A204.1 (cell line): Measurements from ENCODE around the gene NR5A2.

Experiments
- FAIRE-seq: peaks from 2 replicates; lab custom pipeline; 2012; peaks lifted over from hg19 to GRCh38; lab: Jason Lieb, UNC

NR5A2 gene

DNA sequence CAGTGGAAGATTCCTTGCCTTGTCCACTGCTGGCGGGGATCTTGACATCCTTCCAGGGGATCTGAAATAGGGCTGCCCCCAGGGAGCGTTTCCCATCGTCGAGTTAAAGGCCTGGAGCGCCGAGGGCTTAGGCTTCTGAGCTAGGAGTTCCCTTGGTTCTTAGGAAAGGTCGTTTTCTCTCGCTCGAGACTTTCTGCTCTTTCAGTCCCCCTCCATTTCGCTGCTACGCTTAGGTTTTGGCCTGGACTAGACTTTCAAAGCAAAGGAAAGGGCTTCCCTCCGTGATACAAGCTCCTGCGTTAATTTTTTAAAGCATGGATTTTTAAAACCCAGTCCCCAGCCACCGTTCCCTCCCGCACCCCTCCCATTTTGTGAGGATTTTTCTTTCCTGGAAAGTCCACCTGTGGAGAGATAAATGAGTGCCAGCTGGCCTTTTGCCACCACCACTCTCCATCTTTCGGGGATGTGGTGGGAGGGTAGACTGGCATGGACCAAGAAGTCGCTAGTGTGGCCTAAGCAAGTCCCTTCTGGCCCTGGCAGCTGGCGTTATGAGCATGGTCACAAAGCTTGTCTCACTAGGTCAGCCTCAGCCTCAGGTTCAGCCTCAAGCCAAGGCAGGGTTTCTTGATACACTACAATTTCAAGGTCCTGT lies 9.2 kb downstream of the NR5A2 start:
- FAIRE-seq: no peak

DNA sequence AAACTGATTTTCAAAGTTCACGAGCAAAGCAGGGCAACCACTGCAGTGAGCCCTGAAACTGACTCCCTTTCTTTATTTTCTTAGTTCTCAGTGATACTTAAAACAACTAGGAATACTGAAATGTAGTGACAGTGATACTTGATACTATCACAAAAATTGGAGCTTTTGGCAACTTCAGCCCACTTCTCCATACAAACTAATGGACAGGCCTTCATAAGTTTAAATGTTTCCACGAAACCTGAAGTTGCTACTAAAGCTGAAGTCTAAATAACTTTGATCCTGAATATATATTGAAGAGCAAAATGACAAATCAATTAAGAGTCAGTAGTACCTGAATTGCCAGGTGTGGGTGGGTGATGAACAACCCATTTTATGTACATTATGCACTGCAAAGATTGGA lies 10.0 kb downstream of the NR5A2 start:
- FAIRE-seq: no peak

DNA sequence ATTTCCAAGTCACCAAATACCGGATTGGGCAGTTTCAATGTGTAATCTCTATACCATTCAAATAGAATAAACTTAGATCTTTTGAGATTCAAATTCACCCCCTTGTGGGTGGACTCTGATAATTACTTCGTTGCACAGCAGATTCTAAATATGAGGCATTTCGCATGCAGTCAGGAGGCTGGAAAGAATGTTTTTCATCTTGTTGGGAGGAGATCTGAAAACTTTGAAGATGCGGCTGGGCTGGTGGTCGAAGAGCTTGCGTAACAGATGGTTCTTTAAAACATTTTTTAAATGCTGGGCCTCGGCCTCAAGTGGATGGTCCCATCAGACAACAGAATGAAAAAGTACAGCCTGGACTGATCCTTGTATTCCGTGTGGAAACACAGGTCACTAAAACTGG lies 10.4 kb downstream of the NR5A2 start:
- FAIRE-seq: no peak

DNA sequence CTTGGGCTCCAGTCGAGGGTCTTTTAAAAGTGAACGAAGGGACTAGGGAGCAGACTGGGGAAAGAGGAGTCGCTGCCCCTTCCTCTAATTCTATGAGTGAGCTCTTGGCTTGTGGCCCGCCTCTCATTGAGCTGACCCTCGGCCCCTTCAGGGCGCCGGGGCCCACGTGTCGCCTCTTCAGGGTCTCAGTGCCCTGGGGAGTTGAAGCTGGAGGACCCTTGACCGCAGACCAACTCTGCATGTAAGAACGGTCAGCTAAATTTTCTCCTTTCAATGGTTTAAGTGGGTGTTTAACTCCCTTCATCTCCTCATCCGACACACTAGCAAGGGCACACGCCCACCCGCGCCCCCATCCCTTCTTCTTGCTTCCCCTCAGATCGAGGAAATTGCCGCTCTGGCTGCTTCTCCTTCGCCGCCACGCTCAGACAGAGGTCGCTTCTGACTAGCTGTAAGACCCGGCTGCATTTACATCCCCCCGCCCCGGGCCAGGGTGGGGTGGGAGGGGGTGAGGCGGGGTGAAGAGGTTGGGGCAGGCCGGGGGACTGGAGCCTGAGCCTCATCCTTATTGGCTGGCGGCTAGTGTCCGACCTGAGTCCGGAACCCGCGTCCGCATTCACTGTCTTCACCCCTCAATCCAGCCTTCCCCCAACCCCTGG lies 10.9 kb downstream of the NR5A2 start:
- no peak for FAIRE-seq

DNA sequence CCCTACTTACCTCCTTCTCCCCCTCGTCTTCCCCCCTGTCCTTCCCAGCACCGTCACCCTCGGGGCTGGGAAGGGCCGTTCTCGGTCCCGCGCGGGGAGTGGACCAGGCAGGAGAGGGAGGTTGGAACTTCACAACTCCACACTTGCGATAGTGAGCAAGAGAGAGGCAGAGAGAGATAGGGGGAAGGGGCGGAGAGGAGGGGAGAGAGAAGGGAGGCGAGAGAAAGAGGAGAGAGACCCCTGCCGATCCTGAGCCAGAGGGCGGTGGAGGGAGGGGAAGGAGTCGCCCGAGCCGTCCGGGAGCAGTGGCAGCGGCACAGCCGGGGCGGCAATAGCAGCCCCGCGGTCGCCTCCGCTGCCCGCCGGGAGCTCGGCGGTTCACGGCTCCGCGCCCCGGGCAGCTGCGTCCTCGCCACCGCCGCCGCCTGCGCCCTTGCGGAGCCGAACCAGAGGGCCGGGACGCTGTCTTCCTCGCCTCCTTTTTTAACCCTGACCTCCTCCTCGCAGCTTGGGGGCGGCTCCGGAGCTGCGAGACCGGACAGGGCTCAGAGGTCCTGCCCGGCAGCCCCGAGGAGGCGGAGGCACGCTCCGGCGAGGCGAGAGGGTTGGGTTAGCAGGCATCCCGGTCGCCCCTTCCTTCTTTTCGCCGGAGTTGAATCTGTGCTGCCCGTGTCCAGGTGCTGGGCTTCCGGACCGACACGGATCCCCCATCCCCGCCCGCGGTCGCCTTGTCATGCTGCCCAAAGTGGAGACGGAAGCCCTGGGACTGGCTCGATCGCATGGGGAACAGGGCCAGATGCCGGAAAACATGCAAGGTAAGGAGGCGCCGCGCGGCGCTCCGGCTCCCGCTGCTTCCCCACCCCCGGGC lies 11.7 kb downstream of the NR5A2 start:
- no peak for FAIRE-seq

DNA sequence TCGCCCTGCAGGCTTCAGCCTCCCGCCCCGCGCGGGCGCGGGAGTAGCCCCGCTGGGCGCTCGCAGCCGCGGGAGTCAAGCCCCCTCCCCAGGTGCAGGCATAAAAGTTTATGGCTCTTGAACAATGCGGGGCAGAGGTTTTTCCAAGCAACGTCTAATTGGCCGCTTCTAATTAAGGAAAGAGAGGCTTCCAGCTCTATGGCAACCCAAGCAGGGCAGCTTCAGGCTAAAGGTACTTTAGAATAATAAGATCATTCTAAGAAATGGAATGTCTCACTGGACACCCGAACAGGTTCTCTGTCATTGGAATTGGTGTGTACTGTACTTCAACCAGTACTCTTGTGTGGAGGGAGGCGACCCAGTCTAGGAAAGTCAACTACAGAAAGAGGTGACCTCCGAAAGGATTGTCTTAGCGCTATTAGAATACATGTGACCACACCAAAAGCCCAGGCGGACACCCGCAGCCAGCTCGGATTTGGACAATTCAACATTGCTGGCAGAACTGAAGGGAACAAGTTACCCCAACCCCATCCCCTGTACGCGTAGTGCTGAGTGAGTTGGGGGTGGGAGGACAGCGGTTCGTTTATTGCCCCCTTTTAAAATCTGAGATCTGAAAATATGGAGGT lies 12.5 kb downstream of the NR5A2 start:
- FAIRE-seq: no peak

DNA sequence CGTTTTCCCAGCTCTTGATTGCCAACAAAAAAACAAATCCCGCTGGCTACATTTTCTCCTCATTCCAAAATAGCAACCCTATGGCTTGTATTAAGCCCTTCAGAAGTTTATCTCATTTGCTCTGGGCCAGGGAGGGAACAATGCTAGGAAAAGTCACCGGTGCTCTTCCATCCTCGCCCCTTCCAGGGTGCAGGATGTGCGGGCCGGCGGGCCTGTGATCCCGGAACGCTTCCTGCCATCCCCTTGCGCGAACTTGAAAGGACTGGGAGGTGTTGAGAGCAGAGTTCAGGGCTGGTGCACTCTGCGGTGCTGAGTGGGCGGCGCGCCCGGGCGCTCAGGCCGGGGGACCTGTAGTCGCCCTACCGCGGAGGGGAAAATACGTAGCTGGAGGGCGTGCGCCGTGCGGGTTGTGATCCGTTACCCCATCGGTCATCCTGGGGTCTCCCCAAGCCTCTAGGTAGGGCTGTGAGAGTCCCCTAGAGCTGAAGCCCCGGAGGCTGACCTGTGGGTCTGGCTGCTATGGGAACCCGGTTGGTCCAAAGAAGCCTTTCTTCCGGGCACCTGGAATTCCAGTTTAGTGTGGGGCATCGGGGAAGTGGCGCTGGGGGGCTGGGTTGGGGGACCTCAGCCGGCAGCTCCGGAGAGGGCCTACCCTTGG lies 13.1 kb downstream of the NR5A2 start:
- FAIRE-seq: no peak

DNA sequence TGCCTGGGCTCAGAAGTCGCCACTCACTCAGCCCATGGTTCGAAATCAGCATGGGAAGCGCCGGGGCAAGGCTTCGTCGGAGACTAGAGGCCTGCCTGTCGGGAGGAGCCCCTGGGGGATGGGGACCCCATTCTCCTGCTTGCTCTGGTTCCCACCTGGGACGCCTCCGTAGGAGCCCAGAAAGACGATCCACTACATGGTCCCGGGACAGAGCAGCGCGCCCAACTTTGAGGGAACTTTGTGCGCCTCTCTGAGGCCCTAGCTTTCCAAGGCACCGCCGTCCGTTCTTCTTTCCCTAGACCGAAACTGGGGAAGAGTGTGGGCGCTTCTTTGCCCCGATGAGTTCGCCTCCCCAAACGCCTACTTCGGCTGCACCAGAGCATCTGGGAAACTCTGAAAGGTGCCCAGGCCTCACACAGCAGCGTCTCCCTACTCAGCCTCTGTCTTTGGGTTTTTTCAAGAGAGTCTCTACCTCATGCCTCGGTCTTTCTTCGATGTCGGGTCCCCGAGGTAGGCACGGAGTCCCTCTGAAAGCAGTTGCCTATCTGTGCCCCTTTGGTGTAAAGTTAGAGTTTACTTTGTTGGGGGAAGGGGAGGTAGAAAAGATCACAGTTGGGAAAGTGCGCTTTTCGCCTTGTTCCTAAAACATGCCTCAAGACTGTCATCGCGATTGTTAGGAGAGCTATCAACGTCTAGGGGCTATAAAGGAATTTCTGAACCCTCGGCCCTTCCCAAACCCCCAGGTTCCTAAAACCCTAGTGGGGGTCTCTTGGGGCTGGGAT lies 14.0 kb downstream of the NR5A2 start:
- FAIRE-seq: no peak

DNA sequence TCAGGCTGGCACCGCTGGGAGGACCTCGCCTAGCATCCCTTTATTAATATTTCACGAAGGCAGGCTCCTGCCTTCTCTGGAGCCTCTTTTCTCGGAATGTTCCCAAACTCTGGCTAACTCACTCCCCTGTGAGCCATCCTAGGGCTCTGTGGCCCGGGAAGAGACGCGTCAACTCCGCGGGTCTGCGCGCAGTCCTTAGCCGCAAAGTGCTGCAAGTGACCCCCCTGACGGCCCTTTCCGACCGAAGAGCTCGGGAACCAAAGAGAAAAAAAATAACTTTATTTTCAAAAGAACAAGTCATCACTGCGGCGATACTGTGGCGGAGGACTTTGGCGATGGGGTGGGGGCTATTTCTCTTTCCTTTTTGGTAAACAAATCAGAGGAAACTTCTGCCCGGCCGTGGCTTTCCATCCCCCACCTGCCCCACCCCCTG lies 14.6 kb downstream of the NR5A2 start:
- FAIRE-seq: no peak

DNA sequence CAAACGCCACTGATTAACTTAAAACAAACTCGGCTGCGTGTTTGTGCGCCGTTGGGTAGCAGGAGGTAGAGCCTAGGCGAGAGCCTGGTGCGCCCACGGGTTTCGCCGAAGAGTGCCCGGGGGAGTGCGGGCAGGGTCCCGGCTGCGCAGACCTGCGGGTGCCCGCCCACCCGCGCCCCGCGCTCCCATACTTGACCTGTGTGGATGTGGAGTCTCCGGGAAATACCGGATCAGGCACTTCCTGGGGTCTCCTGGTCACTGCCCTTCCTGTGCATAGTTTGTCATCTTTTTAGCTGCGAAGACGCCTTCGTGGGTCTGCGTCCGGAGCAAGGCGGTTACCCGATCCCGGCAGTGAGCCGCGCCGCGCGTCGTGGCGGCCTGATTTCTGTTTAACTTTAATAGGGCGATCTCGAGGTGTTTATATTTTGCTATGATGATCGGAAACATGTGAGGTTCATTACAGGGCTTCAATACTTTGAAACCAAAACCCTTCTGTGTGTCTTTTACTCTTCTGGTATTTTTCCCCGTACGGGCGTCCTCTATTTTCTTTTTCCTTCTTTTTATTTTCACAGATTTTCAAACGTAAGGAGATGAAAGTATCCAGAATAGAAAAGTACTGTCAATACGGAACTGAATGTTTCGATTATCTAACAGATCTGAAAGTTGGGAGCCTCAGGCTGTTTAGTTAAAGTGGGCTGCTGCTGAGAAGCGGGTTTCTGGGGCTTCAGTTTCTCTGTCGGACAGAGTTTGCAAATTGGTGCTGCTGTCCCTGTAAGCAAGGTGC lies 15.2 kb downstream of the NR5A2 start:
- FAIRE-seq: no peak

DNA sequence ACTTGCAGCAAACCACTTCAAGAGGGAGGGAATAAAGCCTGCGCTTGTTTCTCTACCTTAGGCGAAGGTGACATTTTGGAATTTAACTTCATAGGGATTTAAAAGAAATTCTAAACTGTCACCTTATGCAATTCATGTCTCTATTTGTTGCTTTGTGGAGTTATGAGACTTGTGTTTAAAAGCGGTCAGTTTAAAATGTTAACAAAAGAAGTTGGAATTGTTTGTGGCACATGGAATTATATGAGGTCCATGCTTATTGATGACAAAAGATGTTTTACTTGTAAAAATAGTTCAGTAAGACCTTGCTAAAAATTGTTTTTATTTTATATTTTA lies 15.8 kb downstream of the NR5A2 start:
- FAIRE-seq: no peak

DNA sequence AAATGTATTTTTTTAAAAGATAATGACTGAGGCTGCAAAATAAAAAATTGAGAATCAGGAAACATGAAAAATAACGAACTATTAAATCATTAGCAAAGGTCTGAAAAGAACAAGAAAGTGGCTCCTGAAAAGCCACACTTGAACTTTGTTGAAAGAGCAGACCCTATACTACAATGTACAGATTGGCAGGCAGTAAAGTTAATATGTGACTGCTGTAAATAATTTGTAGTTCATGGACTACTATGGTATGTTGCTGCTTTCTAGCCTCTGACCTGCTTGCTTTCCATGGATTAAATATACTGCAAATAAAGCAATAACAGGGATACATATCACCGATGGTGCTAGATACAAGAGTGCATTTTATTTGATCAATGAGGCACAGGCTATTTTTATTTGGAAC lies 18.6 kb downstream of the NR5A2 start:
- no peak for FAIRE-seq

DNA sequence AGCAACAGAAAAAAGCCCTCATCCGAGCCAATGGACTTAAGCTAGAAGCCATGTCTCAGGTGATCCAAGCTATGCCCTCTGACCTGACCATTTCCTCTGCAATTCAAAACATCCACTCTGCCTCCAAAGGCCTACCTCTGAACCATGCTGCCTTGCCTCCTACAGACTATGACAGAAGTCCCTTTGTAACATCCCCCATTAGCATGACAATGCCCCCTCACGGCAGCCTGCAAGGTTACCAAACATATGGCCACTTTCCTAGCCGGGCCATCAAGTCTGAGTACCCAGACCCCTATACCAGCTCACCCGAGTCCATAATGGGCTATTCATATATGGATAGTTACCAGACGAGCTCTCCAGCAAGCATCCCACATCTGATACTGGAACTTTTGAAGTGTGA lies 20.7 kb downstream of the NR5A2 start:
- FAIRE-seq: no peak

DNA sequence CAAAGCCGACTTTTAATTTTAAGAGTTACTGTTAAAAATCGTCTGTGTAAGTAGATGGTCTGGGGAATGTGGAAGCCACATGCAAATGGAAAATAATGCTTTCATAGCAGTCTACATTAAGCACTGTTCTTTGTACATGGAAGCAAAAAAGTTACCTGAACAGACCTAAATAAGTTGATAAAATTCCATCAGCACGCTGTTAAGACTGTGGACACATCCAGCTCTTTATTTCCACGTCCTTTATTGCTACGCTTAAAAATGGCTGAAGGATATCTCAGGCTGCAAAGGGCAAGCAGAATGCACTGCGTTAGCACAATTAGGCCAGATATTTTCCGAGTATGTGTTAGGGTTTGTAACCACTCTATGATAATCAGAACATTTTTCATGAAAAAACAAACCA lies 22.3 kb downstream of the NR5A2 start:
- FAIRE-seq: no peak

DNA sequence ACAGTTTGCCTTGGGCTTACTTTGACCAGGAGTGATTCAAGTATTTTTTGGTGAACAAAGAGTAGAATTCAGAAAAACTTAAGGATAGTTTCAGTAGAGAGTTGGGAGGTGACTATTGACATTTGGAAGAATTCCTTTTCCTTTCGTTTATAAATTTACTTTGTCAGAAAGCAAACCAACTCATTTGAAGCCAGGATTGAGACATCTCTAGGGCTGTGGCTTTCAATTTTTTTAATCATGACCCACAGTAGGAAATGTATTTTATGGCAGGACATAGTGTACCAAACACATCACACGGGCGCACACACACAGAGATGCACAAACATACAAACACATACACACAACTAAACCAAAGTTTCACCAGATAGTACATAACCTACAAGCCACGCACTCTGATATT lies 24.1 kb downstream of the NR5A2 start:
- FAIRE-seq: no peak

DNA sequence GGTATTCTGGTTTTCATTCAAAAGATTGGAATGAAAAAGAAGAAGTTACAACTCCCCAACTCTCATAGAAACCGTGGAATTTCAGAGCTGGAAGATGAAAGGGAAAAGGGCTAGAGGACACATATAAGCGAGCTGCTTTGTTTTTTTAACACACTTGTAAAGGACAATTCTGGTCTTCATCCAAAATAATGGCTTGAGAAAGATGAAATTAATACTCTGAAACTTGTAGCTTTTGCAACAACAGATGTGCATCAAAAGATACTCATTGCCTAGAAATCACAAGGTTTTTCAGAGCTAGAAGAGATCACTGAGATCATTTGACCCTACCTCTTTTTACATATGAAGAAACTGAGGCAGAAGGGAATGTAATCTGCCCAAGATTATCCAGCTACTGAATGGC lies 25.6 kb downstream of the NR5A2 start:
- no peak for FAIRE-seq

DNA sequence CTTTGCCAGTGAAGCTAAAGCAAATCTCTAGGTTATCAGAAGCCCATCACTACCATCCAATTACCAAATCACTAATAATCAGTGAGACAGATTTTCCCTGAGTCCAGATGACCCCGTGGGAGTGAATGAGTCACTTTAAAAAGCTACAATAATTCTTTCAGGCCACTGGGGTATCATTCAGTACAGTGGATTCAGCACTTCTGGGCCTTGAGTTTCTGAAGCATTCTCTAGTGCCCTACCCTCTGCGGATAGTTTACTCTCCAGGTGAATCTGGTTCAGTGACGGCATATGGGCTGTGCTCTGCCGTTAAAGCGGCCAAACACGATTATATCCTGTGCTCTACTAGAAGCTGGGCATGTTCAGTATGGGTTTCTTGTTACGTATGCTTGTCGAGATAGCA lies 26.1 kb downstream of the NR5A2 start:
- no peak for FAIRE-seq

DNA sequence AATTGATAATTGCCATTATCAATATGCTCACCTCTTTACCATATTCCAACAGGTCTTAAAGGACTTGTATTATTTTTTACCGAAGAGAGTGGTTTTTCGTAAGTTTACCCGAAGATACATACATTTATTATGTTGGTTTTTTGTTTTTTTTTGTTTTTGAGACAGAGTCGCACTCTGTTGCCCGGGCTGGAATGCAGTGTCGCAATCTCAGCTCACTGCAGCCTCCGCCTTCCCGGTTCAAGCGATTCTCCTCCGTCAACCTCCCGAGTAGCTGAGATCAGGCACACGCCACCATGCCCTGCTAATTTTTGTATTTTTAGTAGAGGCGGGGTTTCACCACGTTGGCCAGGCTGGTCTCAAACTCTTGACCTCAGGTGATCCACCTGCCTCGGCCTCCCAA lies 30.8 kb downstream of the NR5A2 start:
- FAIRE-seq: no peak

DNA sequence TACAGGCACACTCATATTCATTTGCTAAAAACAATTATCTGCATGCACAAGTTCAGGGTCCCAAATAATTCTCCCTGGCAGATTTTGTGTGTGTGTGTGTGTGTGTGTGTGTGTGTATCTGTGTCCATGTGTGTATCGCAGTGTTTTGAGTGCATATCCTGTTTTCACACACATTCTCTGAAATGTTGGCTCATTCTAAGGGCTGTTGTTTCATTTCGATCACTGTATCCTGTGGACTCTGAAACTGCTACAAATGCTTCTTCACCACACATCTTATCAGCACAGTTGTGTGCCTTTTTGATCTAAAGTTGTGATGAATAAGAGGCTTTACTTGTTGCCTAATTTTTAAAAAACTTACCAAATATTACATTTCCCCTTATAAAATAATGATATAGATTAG lies 34.6 kb downstream of the NR5A2 start:
- FAIRE-seq: no peak

DNA sequence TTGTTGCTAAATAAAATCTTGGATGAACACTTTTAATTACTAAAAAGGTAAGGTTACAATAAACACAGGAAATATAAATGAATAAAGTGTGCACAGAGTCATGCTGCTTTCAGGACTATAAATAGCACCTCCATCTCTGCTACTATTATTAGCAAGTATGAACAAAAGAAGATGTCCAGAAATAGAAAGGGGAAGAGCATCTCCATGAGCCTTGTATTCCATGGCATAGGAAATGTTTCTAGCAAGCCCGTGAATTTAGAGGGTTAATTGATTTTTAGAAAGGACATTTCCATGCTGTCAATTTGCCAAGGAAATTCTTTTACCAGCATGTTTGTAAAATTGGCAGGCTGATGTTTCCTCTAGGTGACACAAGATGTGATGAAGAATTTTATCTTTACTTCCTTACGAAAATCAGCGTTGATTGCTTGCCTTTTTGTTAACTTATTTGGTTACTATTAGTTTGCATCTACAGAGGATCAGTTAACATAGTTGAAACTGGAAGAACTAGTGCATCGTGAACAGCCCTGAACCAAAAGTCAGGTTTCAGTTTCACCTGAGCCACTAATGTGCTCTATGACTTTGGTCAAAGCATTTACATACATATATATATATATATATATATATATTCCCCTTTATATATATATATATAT lies 45.3 kb downstream of the NR5A2 start:
- FAIRE-seq: no peak

DNA sequence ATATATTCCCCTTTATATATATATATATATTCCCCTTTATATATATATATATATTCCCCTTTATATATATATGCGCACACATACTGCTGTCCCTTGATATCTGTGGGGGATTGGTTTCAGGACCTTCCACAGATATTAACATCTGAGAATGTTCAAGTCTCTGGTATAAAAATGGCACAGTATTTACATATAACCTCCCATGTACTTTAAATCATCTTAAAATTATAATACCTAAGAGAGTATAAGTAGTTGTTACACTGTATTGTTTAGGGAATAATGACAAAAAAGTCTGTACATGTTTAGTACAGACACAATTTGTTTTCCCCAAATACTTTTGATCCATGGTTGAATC lies 45.8 kb downstream of the NR5A2 start:
- FAIRE-seq: no peak
